SK-N-SH treated with all-trans-retinoic acid at 6 μM for 48 hours (cell line): ENCODE data around the gene VCAN.

Experiments
- ARNTL ChIP-seq: fragments of 450-650 bp; formaldehyde crosslinking; IDR thresholded peaks from 2 replicates; pipeline ENCODE4 v1.5.0; 2020; ENCODE audit warnings: low read depth, mild to moderate bottlenecking, moderate library complexity, borderline replicate concordance
- PPARA ChIP-seq: fragments of 250-450 bp; sonication (Bioruptor Pico); IDR thresholded peaks from 2 replicates; pipeline ENCODE4 v1.5.0; 2020; ENCODE audit warnings: mild to moderate bottlenecking, borderline replicate concordance
- RARB ChIP-seq: fragments of 250-450 bp; sonication (Bioruptor Pico); IDR thresholded peaks from 2 replicates; pipeline ENCODE4 v1.8.0; 2021; ENCODE audit warnings: mild to moderate bottlenecking, moderate library complexity
- SNAI2 ChIP-seq: fragments of 250-450 bp; sonication (Bioruptor Pico); IDR thresholded peaks from 2 replicates; pipeline ENCODE4 v1.5.0; 2020; ENCODE audit warnings: mild to moderate bottlenecking, moderate library complexity
- ZFP30 ChIP-seq: fragments of 450-650 bp; formaldehyde crosslinking; IDR thresholded peaks from 2 replicates; pipeline ENCODE4 v1.5.0; 2022; ENCODE audit warnings: mild to moderate bottlenecking, moderate library complexity
- ZNF8 ChIP-seq: fragments of 450-650 bp; formaldehyde crosslinking; IDR thresholded peaks from 2 replicates; pipeline ENCODE4 v1.5.0; 2020; ENCODE audit warnings: mild to moderate bottlenecking, moderate library complexity
- TF ChIP-seq, protein P1 (sequence below): fragments of 250-450 bp; sonication (Bioruptor Pico); IDR thresholded peaks from 2 replicates; pipeline ENCODE4 v1.8.0; 2020; ENCODE audit warnings: mild to moderate bottlenecking, moderate library complexity, borderline replicate concordance

DNA sequence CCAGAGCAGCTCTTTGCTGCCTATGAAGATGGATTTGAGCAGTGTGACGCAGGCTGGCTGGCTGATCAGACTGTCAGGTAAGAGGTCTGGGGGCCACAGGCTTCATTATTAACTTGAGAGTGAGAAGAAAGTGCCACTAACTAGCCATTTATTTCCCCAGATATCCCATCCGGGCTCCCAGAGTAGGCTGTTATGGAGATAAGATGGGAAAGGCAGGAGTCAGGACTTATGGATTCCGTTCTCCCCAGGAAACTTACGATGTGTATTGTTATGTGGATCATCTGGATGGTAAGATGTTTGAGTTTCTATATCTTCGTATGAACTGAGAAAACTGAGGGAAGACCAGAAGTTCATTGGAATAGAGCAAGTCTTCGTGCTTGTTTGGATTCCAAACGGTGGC is 22.1 kb downstream of the VCAN start:
- TF ChIP-seq ZNF8 (CRISPR knock-in tag) = no peak
- no peak for TF ChIP-seq ZFP30
- no peak for TF ChIP-seq ARNTL (CRISPR knock-in tag)
- TF ChIP-seq, protein P1, sequence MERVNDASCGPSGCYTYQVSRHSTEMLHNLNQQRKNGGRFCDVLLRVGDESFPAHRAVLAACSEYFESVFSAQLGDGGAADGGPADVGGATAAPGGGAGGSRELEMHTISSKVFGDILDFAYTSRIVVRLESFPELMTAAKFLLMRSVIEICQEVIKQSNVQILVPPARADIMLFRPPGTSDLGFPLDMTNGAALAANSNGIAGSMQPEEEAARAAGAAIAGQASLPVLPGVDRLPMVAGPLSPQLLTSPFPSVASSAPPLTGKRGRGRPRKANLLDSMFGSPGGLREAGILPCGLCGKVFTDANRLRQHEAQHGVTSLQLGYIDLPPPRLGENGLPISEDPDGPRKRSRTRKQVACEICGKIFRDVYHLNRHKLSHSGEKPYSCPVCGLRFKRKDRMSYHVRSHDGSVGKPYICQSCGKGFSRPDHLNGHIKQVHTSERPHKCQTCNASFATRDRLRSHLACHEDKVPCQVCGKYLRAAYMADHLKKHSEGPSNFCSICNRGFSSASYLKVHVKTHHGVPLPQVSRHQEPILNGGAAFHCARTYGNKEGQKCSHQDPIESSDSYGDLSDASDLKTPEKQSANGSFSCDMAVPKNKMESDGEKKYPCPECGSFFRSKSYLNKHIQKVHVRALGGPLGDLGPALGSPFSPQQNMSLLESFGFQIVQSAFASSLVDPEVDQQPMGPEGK (CRISPR knock-in tag) = no peak
- TF ChIP-seq PPARA (CRISPR knock-in tag) = no peak
- no peak for TF ChIP-seq RARB
- TF ChIP-seq SNAI2 (CRISPR knock-in tag) = no peak
